Muscle layer of colon (tissue), 2 donors: Measurements from ENCODE around the gene TEAD4.

ENCODE experiments used
- H3K27ac ChIP-seq: one replicate; pipeline ENCODE4 v1.7.0; 2013; ENCODE audit warnings: low read depth, mild to moderate bottlenecking, low read length, moderate library complexity
- H3K27me3 ChIP-seq, 2 donors: one replicate each; pipeline ENCODE4 v1.7.0; 2013; ENCODE audit warnings: low read length in 2 of 2, mild to moderate bottlenecking in 2 of 2; ENCODE audit not compliant: insufficient read depth in 2 of 2, control insufficient read depth in 1 of 2
- H3K36me3 ChIP-seq: one replicate; pipeline ENCODE4 v1.7.0; 2013; ENCODE audit warnings: mild to moderate bottlenecking, low read length; ENCODE audit not compliant: insufficient read depth
- H3K4me1 ChIP-seq: one replicate; pipeline ENCODE4 v1.7.0; 2013; ENCODE audit warnings: mild to moderate bottlenecking, low read length; ENCODE audit not compliant: insufficient read depth
- H3K4me3 ChIP-seq, 2 donors: one replicate each; pipeline ENCODE4 v1.7.0; 2013; ENCODE audit warnings: low read length in 2 of 2, low read depth in 1 of 2, mild to moderate bottlenecking in 1 of 2, moderate library complexity in 1 of 2
- H3K9ac ChIP-seq: one replicate; pipeline ENCODE4 v1.7.0; 2013; ENCODE audit warnings: low read length
- H3K9me3 ChIP-seq: one replicate; pipeline ENCODE4 v1.7.0; 2013; ENCODE audit warnings: mild to moderate bottlenecking, low read length
- donor health status: abdominal sarcoma.
- donor health status: Adenocarcinoma of cecum.

TEAD4 gene

DNA sequence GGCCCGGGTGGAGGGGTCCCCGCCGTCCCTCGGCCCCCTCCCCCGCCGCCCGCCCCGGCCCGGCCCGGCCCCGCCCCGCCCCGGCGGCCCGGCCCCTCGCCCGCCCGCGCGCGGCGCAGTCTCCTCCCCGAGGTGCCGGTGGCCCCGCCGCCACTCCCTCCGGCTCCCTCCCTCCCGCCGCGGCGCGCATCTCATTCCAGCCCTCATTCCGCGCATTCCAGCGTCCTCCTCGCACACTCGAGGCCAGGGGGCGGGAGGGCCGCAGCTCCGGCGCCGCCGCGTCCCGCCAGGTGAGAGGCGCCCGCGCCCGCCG lies at the start of gene TEAD4:
TSS of gene TEAD4 (plus strand) at position 206 of the 313 bp plus-strand sequence.
- Histone ChIP-seq H3K27ac (no peak within 1 kb of the TSS), H3K36me3 (no peaks in the 10 kb centered on the region), H3K27me3 (peaks cover 4 to 6% of the 10 kb centered on the region in 2 donors), H3K9me3 (no peaks in the 10 kb centered on the region), H3K4me1 (peaks cover 16% of the 10 kb centered on the region), H3K4me3 (peak within 1 kb of the TSS; percentile 43 to 47), H3K9ac (no peak within 1 kb of the TSS)

DNA sequence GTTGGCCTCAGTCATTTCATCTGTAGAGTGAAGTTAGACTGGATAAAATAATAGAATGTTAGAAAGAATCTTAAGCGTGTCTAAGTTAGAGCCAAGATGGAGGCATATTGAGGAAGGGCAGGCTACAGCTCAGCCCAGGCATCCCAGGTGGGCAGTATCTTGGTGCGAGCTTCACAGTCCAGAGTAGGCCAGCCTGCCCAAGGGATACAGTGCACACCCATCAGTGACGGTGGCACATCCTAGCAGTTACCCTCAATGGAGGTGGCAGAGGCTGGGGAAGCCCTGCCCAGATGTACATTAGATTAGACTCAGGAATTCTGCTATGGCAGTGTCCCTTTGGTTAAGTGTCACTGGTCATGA lies 47.0 kb upstream of the TEAD4 start:
- Histone ChIP-seq H3K27me3 (no peaks in the 10 kb centered on the region), H3K9ac (no peak overlapping the region), H3K4me1 (no peaks in the 10 kb centered on the region), H3K27ac (no peak overlapping the region), H3K36me3 (peaks cover 19% of the 10 kb centered on the region), H3K4me3 (no peak overlapping the region), H3K9me3 (no peaks in the 10 kb centered on the region)

DNA sequence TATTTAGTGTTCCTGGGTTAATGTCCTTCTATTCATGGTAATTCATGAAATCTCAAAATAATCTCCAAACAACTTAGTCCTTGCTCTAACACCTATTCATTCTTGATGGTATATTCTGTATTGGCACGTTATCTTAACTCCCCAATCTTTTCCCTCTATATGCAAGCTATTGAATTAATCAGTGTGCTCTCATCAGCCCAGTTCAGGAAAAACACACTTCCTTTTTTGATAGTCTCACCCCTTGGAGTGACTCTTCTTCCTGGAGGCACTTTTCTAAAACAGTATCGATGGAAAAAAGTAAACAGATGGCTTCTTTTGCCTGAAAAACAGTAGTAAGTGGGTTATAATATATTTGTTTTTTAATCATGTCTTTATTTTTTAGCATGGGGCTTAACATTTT lies 39.9 kb upstream of the TEAD4 start:
- Histone ChIP-seq H3K36me3 (peaks cover 42% of the 10 kb centered on the region), H3K27ac (no peak overlapping the region), H3K4me1 (no peaks in the 10 kb centered on the region)

DNA sequence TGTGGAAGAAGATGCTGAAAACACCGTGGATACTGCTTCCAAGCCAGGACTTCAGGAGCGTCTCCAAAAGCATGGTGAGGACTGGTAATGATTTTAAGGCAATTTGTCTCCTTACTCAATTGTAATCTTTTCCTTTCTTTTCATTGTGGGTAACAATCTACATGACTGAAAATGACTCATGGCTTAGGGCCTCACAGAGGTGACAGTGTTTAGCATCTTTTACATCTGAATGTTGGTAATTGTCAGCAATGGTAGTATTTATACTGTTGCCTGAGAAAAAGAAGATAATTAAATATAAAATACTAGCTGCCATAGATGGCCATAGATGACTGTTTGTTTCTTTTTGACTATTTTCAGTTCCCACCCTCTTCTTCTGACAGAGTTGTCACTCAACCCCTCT lies 36.9 kb upstream of the TEAD4 start:
- Histone ChIP-seq H3K27ac (no peak overlapping the region), H3K9me3 (no peaks in the 10 kb centered on the region), H3K36me3 (peaks cover 41% of the 10 kb centered on the region), H3K4me3 (no peak overlapping the region), H3K27me3 (no peaks in the 10 kb centered on the region), H3K4me1 (no peaks in the 10 kb centered on the region), H3K9ac (no peak overlapping the region)

More for the DNA sequence above, 39.9 kb upstream of the TEAD4 start:
- no peaks in the 10 kb centered on the region for H3K27me3 ChIP-seq
- H3K4me3 ChIP-seq: no peak overlapping the region
- H3K9ac ChIP-seq: no peak overlapping the region
- H3K9me3 ChIP-seq: no peaks in the 10 kb centered on the region

DNA sequence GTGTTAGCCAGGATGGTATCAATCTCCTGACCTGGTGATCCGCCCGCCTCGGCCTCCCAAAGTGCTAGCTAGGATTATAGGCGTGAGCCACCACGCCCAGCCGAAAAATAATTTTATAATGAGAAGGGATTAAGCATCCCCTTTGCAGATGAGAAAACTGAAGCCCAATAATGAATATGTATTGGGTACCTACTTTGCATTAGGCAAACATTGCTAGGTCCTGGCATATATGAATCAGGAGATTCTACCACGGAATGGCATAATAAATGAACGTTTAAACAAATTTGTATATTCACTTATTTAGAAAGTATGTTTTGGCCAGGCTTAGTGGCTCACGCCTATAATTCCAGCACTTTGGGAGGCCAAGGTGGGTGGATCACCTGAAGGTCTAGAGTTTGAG lies 36.1 kb upstream of the TEAD4 start:
- H3K9me3 ChIP-seq: no peaks in the 10 kb centered on the region
- no peaks in the 10 kb centered on the region for H3K4me1 ChIP-seq
- H3K4me3 ChIP-seq: no peak overlapping the region
- no peaks in the 10 kb centered on the region for H3K27me3 ChIP-seq
- no peak overlapping the region for H3K9ac ChIP-seq
- H3K27ac ChIP-seq: no peak overlapping the region
- H3K36me3 ChIP-seq: peaks cover 41% of the 10 kb centered on the region

DNA sequence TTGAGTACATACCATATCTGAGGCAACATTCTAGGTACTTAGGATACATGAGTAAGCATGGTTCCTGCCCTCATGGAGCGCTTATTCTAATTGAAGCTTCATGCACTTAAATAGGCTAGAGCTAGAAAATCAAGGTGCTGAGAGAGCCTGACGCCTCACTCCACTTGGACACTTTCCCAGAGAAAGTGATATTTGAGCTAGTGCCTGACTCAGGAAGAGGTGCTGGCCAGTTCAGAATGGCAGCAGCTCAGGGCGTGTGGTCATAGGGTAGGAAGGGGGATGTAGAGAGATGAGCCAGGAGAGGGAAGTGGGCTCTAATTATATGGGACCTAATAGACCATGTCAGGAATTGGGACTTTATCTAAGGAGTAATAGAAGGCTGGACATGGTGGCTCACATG lies 35.2 kb upstream of the TEAD4 start:
- Histone ChIP-seq H3K27ac (no peak overlapping the region), H3K4me1 (no peaks in the 10 kb centered on the region), H3K36me3 (peaks cover 41% of the 10 kb centered on the region), H3K9me3 (no peaks in the 10 kb centered on the region), H3K4me3 (no peak overlapping the region), H3K9ac (no peak overlapping the region), H3K27me3 (no peaks in the 10 kb centered on the region)

DNA sequence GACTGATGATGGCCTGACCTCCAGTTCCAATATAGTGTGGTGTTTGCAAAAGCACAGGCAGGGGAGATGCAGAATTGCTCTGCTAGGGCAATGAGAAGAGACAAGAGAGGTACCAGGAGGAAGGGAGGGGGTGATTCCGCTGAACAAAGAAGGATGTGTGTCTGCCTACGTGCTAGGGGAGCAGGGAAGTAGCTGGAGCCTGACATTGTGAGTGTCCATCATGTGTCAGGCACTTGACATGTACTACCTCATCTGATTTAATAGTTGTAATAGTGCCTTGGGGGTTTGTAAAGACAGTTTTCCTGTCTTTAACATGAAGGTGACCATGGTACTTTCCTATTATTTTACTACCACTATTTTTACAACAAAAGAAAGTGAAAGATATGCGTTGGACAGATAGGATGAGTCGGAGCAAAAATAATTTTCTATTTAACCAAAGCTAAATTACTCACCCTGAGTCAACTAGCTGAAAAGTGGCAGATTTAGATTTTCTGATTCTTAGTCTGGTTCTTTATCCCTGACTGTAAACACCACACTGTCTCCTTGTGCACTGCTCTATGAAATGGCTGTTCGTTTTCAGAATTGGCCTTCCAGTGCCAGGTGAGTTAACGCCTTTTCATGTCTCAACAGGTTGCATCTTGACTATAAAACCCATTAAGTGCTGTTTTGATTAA lies 33.7 kb upstream of the TEAD4 start:
- no peak overlapping the region for H3K9ac ChIP-seq
- no peaks in the 10 kb centered on the region for H3K4me1 ChIP-seq
- H3K9me3 ChIP-seq: no peaks in the 10 kb centered on the region
- no peak overlapping the region for H3K27ac ChIP-seq
- peaks cover 38% of the 10 kb centered on the region for H3K36me3 ChIP-seq
- no peaks in the 10 kb centered on the region for H3K27me3 ChIP-seq
- no peak overlapping the region for H3K4me3 ChIP-seq

DNA sequence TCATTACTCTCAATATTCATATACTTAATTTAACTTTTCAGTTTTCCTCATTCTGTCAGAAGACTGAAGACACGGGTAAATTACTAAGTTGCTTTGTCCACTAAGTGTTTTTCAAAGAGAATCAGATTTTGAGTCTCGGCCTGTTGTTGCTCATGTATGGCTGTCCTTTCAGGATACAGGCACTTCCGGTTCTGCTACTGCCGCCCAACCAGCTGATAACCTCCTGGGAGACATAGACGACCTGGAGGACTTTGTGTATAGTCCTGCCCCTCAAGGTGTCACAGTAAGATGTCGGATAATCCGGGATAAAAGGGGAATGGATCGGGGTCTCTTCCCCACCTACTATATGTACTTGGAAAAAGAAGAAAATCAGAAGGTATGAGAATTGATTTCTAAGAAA lies 28.3 kb upstream of the TEAD4 start:
- no peaks in the 10 kb centered on the region for H3K27me3 ChIP-seq
- no peaks in the 10 kb centered on the region for H3K9me3 ChIP-seq
- H3K27ac ChIP-seq: no peak overlapping the region
- no peaks in the 10 kb centered on the region for H3K4me1 ChIP-seq
- peaks cover 34% of the 10 kb centered on the region for H3K36me3 ChIP-seq
- no peak overlapping the region for H3K9ac ChIP-seq
- no peak overlapping the region for H3K4me3 ChIP-seq

DNA sequence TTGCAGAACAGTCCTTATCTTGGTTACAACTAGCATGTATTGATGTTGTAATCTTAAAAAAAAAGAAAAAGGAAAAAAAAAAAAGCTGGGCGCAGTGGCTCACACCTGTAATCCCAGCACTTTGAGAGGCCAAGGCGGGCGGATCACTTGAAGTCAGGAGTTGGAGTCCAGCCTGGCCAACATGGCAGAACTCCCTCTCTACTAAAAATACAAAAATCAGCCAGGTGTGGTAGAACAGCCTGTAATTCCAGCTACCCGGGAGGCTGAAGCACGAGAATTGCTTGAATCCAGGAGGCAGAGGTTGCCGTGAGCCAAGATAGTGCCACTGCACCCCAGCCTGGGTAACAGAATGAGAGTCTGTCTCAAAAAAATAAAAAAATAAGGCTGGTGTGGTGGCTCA lies 25.6 kb upstream of the TEAD4 start:
- no peaks in the 10 kb centered on the region for H3K4me1 ChIP-seq
- H3K36me3 ChIP-seq: peaks cover 45% of the 10 kb centered on the region
- no peak overlapping the region for H3K4me3 ChIP-seq
- no peak overlapping the region for H3K9ac ChIP-seq
- H3K9me3 ChIP-seq: no peaks in the 10 kb centered on the region
- H3K27ac ChIP-seq: no peak overlapping the region
- no peaks in the 10 kb centered on the region for H3K27me3 ChIP-seq

DNA sequence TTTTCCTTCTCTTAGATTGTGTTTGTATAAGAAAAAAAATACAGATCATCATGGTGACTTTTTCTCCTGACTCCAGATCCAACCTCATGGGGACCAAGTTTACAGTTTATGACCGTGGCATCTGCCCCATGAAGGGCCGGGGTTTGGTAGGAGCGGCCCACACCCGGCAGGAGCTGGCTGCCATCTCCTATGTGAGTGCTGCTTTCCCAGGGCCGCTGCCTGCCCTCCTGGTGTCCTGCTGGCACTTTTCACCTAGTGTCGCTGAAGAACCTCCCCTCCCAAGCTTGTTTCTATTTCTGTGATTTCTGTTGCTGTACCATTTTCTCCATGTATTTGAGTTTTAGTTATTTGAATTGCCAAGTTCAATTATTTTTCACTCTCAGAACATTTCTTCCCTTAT lies 24.8 kb upstream of the TEAD4 start:
- no peaks in the 10 kb centered on the region for H3K4me1 ChIP-seq
- H3K36me3 ChIP-seq: peaks cover 53% of the 10 kb centered on the region
- no peaks in the 10 kb centered on the region for H3K9me3 ChIP-seq
- no peak overlapping the region for H3K27ac ChIP-seq
- H3K4me3 ChIP-seq: no peak overlapping the region
- H3K27me3 ChIP-seq: no peaks in the 10 kb centered on the region
- no peak overlapping the region for H3K9ac ChIP-seq

DNA sequence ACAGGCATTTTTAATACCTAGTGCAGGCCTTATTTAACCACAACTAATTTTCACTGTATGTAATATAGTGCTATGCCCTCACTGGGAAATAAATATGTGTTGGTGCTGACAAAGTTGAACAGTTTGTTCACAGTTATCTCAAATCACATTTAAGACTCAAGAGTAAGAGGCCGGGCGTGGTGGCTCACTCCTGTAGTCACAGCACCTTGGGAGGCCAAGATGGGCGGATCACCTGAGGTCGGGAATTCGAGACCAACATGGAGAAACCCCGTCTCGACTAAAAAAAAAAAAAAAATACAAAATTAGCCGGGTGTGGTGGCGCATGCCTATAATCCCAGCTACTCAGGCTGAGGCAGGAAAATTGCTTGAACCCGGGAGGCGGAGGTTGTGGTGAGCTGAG lies 22.9 kb upstream of the TEAD4 start:
- Histone ChIP-seq H3K4me1 (no peaks in the 10 kb centered on the region), H3K9me3 (no peaks in the 10 kb centered on the region), H3K27ac (no peak overlapping the region), H3K9ac (no peak overlapping the region), H3K27me3 (no peaks in the 10 kb centered on the region), H3K4me3 (no peak overlapping the region), H3K36me3 (peaks cover 59% of the 10 kb centered on the region)

DNA sequence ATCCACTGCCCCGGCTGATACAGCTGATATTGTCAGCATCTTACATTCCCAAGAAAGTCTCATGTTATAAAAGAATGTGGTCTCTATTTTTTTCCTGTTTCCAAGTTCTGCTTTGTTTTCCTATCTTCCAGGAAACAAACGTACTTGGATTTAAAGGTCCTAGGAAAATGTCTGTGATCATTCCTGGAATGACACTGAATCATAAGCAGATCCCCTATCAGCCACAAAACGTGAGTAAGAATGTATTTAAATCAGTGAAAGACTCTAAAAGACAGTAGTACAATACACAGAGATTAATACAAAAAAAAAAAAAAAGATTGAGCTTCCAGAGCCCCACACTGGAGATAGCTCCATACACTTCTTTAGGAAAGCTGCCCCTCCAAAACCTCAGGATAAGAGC lies 21.7 kb upstream of the TEAD4 start:
- H3K9me3 ChIP-seq: no peaks in the 10 kb centered on the region
- no peak overlapping the region for H3K9ac ChIP-seq
- no peak overlapping the region for H3K27ac ChIP-seq
- no peaks in the 10 kb centered on the region for H3K4me1 ChIP-seq
- H3K4me3 ChIP-seq: no peak overlapping the region
- no peaks in the 10 kb centered on the region for H3K27me3 ChIP-seq
- H3K36me3 ChIP-seq: peaks cover 49% of the 10 kb centered on the region
